ENCODE data around the gene NDUFB4.
A peak's percentile ranks its signal among the peaks of the same experiment; 100 is the strongest.

The NDUFB4 gene

DNA sequence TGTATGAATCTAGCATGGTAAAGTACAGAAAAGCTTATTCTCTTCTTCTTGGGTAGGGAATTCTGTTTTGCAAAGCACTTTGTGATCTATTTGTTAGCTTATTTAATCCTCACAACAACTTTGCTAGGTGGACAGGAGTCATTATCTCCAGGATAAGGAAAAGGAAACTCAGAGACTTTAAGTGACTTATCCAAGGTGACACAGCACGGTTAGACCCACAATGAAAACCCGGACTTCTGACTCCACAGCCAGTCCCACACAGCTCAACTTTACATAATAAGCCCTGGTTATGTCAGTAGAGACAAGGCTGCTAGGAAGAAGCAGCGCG lies 384 bp upstream of the NDUFB4 start:
- TF ChIP-seq, protein P1, sequence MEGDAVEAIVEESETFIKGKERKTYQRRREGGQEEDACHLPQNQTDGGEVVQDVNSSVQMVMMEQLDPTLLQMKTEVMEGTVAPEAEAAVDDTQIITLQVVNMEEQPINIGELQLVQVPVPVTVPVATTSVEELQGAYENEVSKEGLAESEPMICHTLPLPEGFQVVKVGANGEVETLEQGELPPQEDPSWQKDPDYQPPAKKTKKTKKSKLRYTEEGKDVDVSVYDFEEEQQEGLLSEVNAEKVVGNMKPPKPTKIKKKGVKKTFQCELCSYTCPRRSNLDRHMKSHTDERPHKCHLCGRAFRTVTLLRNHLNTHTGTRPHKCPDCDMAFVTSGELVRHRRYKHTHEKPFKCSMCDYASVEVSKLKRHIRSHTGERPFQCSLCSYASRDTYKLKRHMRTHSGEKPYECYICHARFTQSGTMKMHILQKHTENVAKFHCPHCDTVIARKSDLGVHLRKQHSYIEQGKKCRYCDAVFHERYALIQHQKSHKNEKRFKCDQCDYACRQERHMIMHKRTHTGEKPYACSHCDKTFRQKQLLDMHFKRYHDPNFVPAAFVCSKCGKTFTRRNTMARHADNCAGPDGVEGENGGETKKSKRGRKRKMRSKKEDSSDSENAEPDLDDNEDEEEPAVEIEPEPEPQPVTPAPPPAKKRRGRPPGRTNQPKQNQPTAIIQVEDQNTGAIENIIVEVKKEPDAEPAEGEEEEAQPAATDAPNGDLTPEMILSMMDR (conservative IDR thresholded peaks at IDR 0.05; ENCODE audit: low read length): no peak
- TF ChIP-seq EZH2phosphoT487 (IDR thresholded peaks at IDR 0.05; ENCODE audit: borderline replicate concordance): no peak
- Histone ChIP-seq H3F3A (ENCODE audit: low read depth) (no peaks in the 10 kb centered on the region), H3K4me3 (ENCODE audit: low read length, poor library complexity, severe bottlenecking) (peak overlapping the region; percentile 99), H3K36me3 (ENCODE audit: insufficient read depth, low read length) (0 out of 2 replicates have a peak, but pooled peaks cover 4% of the 10 kb centered on the region), H3K79me2 (ENCODE audit: insufficient read depth, low read length) (peaks cover 44% of the 10 kb centered on the region), H3K4me1 (ENCODE audit: insufficient read depth, low read length, poor library complexity, severe bottlenecking) (peaks cover 35% of the 10 kb centered on the region), H2AFZ (ENCODE audit: low read length) (peak overlapping the region; percentile 97), H3K9me3 (ENCODE audit: insufficient read depth, low read depth, low read length) (no peaks in the 10 kb centered on the region), H3K4me2 (ENCODE audit: low read depth, low read length, poor library complexity, severe bottlenecking) (peak overlapping the region; percentile 68), H3K27me3 (ENCODE audit: insufficient read depth, low read length, poor library complexity, severe bottlenecking) (peaks cover 9% of the 10 kb centered on the region), H3K9me2 (replicated peaks; ENCODE audit: low read depth, low read length) (no peaks in the 10 kb centered on the region), H4K20me1 (ENCODE audit: insufficient read depth, low read length, poor library complexity, severe bottlenecking) (peaks cover 29% of the 10 kb centered on the region), H3K9ac (ENCODE audit: low read depth, low read length, poor library complexity, severe bottlenecking) (peak overlapping the region; percentile 99)

DNA sequence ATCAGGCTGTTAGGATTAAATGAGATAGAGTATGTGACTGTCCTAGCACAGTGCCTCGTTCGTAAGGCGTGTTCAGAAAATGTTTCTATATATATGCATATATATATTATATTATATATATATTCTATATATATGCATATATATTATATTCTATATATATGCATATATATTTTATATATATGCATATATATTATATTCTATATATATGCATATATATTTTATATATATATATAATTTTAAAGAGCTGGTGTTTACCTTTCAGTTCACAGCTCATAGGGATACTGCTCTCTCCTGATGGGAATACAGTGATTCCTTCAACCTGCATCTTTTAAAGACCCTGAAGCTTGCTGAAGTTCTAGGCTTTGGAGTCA lies 702 bp downstream of the NDUFB4 start:
- H3K9me2 ChIP-seq (replicated peaks; ENCODE audit: low read depth, low read length): no peaks in the 10 kb centered on the region
- peaks cover 36% of the 10 kb centered on the region for H4K20me1 ChIP-seq (ENCODE audit: insufficient read depth, low read length, poor library complexity, severe bottlenecking)
- H3K9ac ChIP-seq (ENCODE audit: low read depth, low read length, poor library complexity, severe bottlenecking): peak overlapping the region; percentile 99
- H3K4me3 ChIP-seq (ENCODE audit: low read length, poor library complexity, severe bottlenecking): peak overlapping the region; percentile 99
- peak overlapping the region; percentile 86 for H3K4me2 ChIP-seq (ENCODE audit: low read depth, low read length, poor library complexity, severe bottlenecking)
- no peaks in the 10 kb centered on the region for H3K9me3 ChIP-seq (ENCODE audit: insufficient read depth, low read depth, low read length)
- H3K79me2 ChIP-seq (ENCODE audit: insufficient read depth, low read length): peaks cover 44% of the 10 kb centered on the region
- H3K27me3 ChIP-seq (ENCODE audit: insufficient read depth, low read length, poor library complexity, severe bottlenecking): peaks cover 4% of the 10 kb centered on the region
- H3K4me1 ChIP-seq (ENCODE audit: insufficient read depth, low read length, poor library complexity, severe bottlenecking): peaks cover 35% of the 10 kb centered on the region
- TF ChIP-seq, protein P1 (conservative IDR thresholded peaks at IDR 0.05; ENCODE audit: low read length): no peak
- TF ChIP-seq EZH2phosphoT487 (IDR thresholded peaks at IDR 0.05; ENCODE audit: borderline replicate concordance): no peak
- H3K36me3 ChIP-seq (ENCODE audit: insufficient read depth, low read length): peaks cover 11% of the 10 kb centered on the region
- no peaks in the 10 kb centered on the region for H3F3A ChIP-seq (ENCODE audit: low read depth)
- peak overlapping the region; percentile 99 for H2AFZ ChIP-seq (ENCODE audit: low read length)

DNA sequence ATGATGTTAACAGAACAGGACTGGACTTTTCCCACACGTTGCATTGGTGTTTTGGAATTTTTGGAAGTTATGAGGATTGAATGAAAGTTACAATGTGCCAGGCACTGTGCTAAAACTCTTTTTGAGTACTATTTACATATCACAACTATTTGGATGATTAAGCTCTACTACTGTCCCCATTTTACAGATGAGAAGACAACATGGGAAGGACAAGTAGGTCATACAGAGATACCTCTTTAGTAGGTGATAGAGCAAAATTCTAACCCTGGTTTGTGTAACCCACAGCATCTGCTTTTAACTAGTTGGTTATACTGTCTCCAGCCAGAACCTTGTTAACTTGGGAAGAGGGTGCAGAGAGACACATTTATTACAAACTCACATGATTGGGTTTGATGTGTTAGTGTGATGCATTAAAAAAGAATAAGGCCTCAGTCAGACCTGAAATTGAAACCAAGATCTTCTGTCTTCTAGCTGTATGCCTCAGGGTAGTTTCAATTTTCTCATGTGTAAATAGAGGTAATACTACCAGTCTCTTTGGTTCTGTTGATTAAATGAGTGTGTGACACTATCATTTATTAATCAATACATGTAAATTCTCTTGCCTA lies 1.4 kb downstream of the NDUFB4 start:
- Histone ChIP-seq H3F3A (ENCODE audit: low read depth) (no peaks in the 10 kb centered on the region), H3K4me3 (ENCODE audit: low read length, poor library complexity, severe bottlenecking) (peak overlapping the region; percentile 99), H3K27me3 (ENCODE audit: insufficient read depth, low read length, poor library complexity, severe bottlenecking) (peaks cover 4% of the 10 kb centered on the region), H3K79me2 (ENCODE audit: insufficient read depth, low read length) (peaks cover 44% of the 10 kb centered on the region), H4K20me1 (ENCODE audit: insufficient read depth, low read length, poor library complexity, severe bottlenecking) (peaks cover 40% of the 10 kb centered on the region), H3K9me2 (replicated peaks; ENCODE audit: low read depth, low read length) (no peaks in the 10 kb centered on the region), H3K4me1 (ENCODE audit: insufficient read depth, low read length, poor library complexity, severe bottlenecking) (peaks cover 35% of the 10 kb centered on the region), H3K4me2 (ENCODE audit: low read depth, low read length, poor library complexity, severe bottlenecking) (peak overlapping the region; percentile 86), H3K9ac (ENCODE audit: low read depth, low read length, poor library complexity, severe bottlenecking) (peak overlapping the region; percentile 99), H3K36me3 (ENCODE audit: insufficient read depth, low read length) (peaks cover 17% of the 10 kb centered on the region), H3K9me3 (ENCODE audit: insufficient read depth, low read depth, low read length) (no peaks in the 10 kb centered on the region), H2AFZ (ENCODE audit: low read length) (no peak overlapping the region)
- no peak for TF ChIP-seq EZH2phosphoT487 (IDR thresholded peaks at IDR 0.05; ENCODE audit: borderline replicate concordance)
- TF ChIP-seq, protein P1 (conservative IDR thresholded peaks at IDR 0.05; ENCODE audit: low read length): no peak
